ENCODE measurements around the gene CKS1B.
A peak's percentile ranks its signal among the peaks of the same experiment; 100 is the strongest.

Gene CKS1B

DNA sequence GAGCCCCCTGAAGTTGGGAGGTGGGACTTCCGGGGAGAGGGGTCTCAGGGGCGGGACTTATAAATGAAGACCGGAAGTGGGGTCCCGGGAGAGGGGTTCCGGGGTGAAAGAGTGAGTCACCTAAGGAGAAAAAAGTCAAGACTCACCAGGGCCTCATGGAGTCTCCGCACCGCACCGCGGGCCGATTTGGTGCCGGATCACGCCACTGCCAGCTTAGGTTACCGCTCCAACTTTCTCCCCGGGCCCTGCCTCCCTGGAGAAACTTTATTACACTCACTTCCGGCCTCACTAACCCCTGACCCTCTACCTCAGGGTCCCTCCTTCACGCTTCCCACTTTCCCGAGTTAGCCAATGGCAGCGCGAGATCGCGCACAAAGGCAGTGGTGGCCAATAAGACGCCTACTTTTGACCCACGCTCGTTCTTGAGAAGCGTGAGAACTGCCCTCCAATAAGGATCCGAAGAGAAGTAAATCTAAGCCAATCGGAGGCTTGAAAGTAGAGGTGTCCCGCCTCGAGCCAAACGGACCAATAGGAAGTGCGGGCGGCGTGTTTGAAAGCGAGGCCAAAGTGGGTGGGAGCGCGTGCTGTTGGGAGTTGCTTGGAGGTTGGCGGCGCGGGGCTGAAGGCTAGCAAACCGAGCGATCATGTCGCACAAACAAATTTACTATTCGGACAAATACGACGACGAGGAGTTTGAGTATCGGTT lies at the start of gene CKS1B:
TSS of gene CKS1B (plus strand) at position 580 of the 706 bp plus-strand sequence. CDS start at position 645, 65 bp downstream.
- DNase-seq (ENCODE audit: low spot score): peak; percentile 92

DNA sequence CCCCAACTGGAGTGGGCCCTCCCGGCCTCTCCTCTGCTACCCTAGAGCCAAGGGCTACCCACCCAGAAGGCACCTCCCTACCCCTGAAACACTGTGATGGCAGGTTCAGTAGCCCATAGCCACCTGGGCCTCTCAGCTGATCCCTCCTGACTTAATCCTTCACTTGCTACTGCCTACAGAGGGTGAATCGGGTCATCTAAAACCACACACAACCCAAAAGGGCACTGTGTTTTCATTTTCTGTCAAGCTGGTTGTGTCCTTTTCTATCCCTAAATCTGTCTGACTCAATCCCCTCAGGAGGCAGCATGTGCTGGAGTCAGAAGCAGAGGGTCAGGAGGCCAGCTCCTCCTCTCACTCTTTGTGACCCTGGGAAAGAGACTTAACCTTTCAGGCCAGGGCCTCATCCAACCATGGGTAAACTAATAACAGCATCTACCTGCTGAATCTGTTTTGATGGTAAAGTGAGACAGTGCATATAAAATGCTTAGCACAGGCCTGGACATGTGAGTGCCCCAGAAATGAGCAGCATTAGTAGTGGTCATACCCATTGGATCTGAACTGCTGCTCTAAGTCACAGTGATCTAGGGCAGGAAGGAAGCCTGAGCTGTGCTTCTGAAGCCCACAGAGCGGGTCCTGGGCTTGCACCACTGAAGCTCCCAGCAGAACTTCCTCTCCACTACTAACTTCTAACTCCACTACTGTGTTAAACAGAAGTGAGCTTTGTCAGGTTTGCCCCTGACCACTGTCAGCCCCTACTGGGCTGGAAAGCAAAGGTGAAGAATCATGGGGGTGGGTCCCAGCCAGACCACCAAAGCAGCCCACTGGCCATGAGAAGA lies 48.9 kb upstream of the CKS1B start:
- DNase-seq (ENCODE audit: low spot score): peak; percentile 21

DNA sequence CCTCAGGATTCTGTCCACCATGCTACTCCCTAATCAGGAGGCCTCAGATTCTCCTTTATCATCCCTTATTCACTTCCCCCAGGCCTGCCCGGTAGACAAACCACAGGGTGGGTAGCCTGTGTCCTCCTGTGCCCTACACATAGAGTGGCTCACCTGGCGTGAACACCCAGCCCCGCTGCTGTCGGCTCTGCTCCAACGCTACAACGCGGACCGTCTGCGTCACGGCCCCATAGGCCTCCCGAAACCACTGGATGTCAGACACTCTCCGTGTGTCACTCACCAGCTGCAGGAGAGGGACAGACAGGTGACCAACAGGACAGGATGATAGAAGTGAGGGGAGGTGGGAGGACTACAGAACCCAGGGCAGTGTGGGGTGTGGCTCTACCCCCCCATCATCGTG lies 48.3 kb upstream of the CKS1B start:
- peak; percentile 10 for DNase-seq (ENCODE audit: low spot score)

GRCh38 chr1:154931940-154932487 lies 42.5 kb upstream of the CKS1B start:
- no peak for DNase-seq (ENCODE audit: low spot score)

DNA sequence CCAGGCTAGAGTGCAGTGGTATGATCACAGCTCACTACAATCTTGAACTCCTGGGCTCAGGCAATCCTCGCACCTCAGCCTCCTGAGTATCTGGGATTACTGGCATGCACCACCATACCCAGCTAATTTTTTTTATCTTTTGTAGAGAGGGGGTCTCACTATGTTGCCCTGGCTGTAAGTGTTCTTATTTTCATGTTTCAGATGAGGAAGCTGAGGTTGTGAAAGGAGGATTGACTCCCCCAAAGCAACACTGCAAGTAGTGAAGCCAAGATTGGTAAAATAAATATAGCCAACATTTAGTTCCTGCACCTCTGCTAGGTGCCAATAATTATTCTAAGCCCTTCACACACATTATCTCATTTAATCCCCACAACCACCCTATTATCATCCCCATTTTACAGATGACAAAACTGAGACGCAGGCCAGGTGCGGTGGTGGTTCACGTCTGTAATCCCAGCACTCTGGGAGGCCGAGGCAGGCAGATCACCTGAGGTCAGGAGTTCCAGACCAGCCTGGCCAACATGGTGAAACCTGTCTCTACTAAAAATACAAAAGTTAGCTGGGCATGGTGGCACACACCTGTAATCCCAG lies 40.0 kb upstream of the CKS1B start:
- no peak for DNase-seq (ENCODE audit: low spot score)

- no peak for DNase-seq (ENCODE audit: low spot score)
These were observed 38.5 kb upstream of the CKS1B start for GRCh38 chr1:154935749-154936554.

GRCh38 chr1:154936555-154937084 lies 37.9 kb upstream of the CKS1B start, which contains the start of gene PMVK:
Gene PMVK, minus strand, starts transcription at chr1:154936719. Its CDS starts 34 bp downstream, at chr1:154936685.
- peak; percentile 97 for DNase-seq (ENCODE audit: low spot score)

DNA sequence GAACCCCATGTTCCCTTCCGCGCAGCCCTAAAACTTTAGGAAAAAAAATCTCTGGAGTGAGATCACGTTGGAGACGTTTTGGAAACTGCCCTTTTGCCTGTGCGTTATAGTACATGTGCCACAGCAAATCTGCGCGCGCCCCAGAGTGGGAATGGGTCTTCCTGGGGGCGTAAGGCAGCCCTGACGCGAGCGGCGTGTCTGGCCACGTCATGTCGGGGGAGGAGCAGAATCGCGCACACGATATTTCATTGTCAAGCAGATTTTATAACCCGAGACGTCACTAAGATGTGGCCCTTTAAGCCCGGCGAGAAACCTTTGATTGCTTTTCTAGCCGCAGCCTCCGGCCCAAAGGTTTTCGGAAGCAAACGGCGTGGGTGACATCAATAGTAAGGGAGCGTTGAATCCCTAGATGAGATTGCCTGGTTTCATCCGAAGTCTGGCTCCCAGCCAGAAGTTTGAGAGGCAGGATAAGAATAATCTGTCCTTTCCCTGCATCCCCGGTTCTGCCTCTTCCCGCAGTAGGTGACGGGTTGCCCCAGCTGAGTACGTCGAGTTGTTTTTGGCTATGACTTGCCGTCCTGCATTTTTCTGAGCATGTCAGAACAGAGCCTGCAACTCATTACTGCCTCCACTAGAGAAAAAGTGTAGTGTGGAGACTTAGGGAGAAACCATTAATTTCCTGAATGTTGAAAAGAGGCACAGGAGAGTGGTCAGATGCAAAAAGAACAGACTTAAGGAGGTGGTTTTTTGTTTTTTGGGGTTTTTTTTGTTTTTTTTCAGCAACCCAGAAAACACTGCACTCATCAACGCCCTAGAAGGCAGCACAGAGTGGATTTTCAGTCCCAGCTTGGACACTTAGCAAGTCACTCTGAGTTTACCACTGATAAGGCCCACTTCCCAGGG lies 37.1 kb upstream of the CKS1B start:
- DNase-seq (ENCODE audit: low spot score): peak; percentile 95

DNA sequence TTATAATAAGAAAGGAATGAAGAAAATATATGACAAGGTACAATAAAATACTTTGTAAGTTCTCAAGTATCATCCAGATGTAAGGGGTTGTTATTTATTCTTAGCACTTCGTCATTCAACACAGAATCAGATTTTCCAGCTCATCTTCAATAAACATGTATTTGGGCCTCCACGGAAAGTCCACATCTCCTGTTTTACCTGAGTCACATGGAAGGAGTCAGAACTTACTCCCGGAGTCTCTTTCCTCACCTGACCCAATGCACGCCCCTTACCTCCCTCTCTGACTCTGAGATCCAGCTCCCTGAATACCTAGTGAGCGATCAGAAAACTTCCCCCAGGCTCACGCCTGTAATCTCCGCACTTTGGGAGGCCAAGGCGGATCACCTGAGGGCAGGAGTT lies 36.5 kb upstream of the CKS1B start:
- DNase-seq (ENCODE audit: low spot score): no peak

GRCh38 chr1:154938604-154939399 lies 35.7 kb upstream of the CKS1B start:
- DNase-seq (ENCODE audit: low spot score): no peak

- DNase-seq (ENCODE audit: low spot score): no peak
These were observed 34.3 kb upstream of the CKS1B start for GRCh38 chr1:154940213-154940560.

DNA sequence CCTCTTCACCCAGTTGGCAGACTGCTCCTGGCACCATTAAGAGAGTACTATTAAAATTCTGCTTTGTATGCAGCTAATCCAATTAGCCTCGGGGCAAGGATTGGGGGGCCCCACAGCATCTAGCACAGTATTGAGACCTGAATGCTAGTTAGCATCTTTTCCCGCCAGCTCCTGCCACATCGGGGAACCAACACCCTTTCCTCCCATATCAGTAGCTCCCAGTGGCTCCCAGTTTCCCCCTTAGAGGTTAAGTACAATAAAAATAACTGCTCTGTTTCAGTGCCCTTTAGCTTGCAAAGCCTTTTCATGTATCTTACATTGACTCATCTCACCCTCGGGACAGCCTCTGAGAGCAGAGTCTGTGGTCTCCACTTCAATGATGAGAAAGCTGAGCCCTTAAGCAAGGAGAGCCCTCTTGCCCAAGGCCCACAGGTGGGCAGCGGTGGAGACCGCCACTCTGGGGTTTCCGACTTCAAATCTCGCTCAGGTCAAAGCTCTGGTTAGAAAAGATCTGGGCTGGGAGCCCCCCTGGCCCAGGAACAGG lies 33.8 kb upstream of the CKS1B start:
- no peak for DNase-seq (ENCODE audit: low spot score)

DNA sequence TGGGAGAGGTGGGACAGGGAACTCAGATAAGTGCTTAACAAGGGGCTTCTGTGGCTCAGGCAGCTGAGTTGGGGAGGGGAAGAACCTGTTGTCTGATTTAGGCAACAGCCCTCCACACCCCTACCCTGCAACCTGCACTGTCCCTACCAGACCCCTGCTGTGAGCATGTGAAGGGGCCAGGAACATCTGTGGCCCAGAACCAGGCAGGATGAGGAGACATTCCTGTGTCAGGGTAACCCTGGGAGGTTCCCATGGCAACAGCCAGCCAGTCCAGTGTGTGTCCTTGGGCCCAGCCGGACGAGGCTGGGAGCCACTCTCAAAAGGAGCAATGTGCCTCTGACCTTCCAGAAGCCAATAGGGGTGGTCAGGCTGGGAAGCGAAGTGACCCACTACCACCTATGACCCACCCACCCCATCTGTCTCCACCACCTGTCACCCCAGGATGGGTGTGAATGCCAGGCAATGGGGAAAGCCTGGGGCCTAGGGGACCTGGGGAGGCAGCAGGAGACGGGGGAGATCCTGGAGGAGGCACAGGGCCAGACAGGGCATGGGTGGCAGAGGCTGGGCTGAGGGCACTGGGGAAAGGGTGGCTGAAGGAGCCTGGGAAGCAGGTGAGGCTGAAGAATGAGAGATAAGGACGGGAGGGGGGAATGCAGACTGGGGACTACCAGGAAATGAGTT lies 33.0 kb upstream of the CKS1B start:
- no peak for DNase-seq (ENCODE audit: low spot score)

DNA sequence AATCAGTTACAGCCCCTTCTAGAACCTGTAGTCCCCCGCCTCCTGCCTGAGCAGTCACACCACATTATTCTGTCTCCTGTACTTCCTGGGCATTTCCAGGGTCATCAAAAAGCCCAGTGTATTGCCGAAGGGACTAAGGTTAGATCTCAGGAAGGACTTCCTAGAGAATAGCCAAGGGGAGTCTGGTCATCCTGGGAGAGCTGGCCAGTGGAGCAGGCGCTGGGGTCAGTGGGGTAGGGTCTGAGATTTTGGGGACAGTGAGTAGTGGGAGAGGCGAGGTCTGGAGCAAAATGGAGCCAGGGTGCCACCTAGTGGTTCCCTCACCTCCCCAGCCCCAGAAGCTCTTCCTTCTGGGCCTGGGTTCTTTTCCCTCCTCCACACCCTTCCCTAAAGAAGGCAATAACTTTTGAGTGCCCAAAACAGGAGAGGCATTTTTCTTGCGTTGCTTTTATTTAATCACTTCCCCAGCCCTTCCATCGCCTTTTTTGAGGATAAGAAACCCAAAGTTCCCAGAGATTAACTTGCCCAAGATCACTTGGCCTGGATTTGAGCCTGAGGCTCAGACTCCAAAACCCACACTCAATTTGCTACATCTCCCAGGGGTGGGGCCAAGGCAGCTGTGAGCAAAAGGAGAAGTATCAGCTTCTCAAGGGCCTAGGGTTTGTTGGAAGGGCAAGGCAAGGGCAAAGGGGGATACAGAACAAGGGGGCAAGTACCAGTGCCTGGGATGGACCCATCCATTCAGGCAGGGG lies 30.7 kb upstream of the CKS1B start:
- peak; percentile 85 for DNase-seq (ENCODE audit: low spot score)

DNA sequence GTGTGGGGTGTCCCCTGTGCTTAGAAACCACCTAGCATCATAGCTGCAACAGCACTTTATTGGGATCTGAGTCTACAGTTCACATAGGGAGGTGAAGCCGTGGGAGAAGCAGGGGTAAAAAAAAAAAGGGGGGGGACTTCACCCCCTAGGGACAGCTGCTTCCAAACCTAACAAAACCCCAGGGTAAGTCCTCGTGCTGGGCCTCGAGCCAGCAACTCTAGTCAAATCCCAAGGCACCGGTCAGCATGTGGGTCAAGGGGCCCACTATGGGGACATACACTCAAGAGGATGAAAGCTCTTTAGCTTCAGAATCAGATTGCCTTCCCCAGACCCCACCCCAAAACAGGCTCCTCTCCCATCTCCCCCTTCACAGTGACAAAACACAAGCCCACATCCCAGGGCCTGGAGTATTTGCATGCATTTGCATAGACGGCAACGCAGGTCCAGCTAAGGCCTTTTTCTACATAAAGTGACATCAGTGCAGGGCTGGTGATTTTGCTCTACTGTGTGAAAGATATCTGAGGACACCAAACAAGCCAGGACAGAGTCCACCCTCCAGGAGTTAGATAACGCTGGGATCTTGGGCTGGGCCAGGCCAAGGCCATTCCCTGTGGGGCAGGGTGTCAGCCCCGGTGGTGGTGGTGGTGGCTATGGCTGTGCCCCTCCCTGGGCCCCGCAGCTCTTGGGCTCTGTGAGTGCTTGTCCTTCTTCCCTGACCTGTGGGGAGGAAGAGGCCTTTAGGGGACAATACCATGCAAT lies 29.9 kb upstream of the CKS1B start:
- no peak for DNase-seq (ENCODE audit: low spot score)

DNA sequence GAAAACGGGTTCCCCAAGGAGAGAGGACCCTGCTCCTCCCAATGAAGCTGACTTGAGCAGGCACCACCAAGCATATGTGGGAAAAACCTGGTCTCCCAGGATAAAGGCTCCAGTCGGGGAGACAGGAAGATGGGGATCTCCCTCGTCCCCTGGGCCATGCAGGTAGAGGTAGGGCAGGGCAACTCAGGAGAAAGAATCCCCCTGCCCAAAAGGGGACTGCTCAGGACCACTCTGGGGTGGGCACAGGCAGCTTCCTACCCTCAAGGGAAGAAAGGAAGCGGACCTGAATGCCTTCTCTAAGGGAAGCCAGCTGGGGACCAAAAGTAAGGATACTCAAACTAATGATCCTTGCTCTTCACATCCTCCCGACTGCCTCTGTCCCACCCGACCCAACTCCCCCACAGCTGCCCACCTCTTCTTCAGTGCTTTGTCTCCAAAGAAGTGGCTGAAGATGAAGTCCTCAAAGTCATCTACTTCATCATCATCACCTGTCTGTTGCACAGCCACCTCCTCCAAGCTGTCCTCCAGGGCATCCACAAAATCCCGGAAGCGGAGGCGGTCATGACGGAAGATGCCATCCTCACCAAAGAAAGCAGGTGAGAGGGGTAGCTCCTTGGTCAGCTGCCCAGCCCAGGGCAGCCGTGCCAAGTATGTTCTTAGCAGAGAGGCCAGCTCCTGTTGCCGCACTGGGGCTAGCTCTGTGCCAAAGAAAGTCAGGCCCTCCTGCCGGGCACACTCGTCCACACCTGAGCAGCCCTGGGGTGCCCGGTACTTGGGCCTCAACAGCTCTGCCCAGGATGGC lies 29.1 kb upstream of the CKS1B start:
- no peak for DNase-seq (ENCODE audit: low spot score)

Data from D341Med (cell line).